BLaER1 treated with 17β-estradiol and CSF1 and Interleukin-3, amounts not matched to agents 10 nM and 100 nM (cell line): ENCODE results near the gene EIF4B.

Experiments
- H3K27ac ChIP-seq, 11 experiments: shearing (Covaris generic); formaldehyde crosslinking; 2 replicates each; pipeline ENCODE4 v1.8.1; 2022
- H3K27me3 ChIP-seq, 11 experiments: shearing (Covaris generic); formaldehyde crosslinking; 2 replicates each; pipeline ENCODE4 v1.8.1; 2022
- H3K36me3 ChIP-seq, 11 experiments: shearing (Covaris generic); formaldehyde crosslinking; 2 replicates each; pipeline ENCODE4 v1.8.1; 2022
- H3K4me1 ChIP-seq, 10 experiments: shearing (Covaris generic); formaldehyde crosslinking; 2 replicates each; pipeline ENCODE4 v1.8.1; 2022
- H3K4me2 ChIP-seq, 11 experiments: shearing (Covaris generic); formaldehyde crosslinking; 2 replicates each; pipeline ENCODE4 v1.8.1; 2022
- H3K4me3 ChIP-seq, 10 experiments: shearing (Covaris generic); formaldehyde crosslinking; 2 replicates each; pipeline ENCODE4 v1.8.1; 2022
- H3K9ac ChIP-seq, 11 experiments: shearing (Covaris generic); formaldehyde crosslinking; 2 replicates each; pipeline ENCODE4 v1.8.1; 2022
- H3K9me3 ChIP-seq, 11 experiments: shearing (Covaris generic); formaldehyde crosslinking; replicated peaks in 1 of 11; 2 replicates each; pipeline ENCODE4 v1.8.1; 2022
- H4K20me1 ChIP-seq, 11 experiments: shearing (Covaris generic); formaldehyde crosslinking; 2 replicates each; pipeline ENCODE4 v1.8.1; 2022
- Cebpa-rat ChIP-seq, 11 experiments: shearing (Covaris generic); IDR thresholded peaks; 2 replicates each; pipeline ENCODE4 v1.8.1; 2022

The EIF4B gene

GRCh38 chr12:53090105-53090504 is 83.8 kb downstream of the EIF4B start:
- H3K4me2 ChIP-seq = no peak overlapping the region
- no peak for TF ChIP-seq Cebpa-rat (IDR thresholded peaks at IDR 0.05)
- peaks cover 0 to 23% (median 6%) of the 10 kb centered on the region in 10 experiments; a peak in 10 of 20 replicates for H3K4me1 ChIP-seq
- no peaks in the 10 kb centered on the region for H3K27me3 ChIP-seq
- no peaks in the 10 kb centered on the region for H4K20me1 ChIP-seq
- no peak overlapping the region for H3K9ac ChIP-seq
- H3K9me3 ChIP-seq = no peaks in the 10 kb centered on the region
- no peak overlapping the region for H3K27ac ChIP-seq
- H3K36me3 ChIP-seq = no peaks in the 10 kb centered on the region
- H3K4me3 ChIP-seq = no peak overlapping the region

DNA sequence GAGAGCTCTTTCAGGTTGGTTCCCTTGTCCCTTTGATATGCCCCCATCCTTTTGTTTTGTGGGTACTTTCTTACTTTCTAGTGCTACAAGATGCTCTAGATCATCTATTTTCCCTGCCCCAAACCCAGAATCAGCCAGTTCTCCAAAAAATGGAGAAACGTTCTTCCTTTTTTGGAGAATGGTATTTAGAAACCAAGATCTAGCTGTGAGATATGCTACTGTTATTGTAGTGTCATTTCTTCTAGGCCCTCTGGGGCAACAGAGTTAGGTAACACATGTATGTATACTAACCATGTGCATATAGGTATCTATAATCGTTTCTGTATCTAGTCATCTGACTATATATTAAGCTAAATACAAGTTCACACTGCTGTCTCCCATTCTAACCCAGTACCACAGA is 84.3 kb downstream of the EIF4B start:
- Histone ChIP-seq H3K27ac (no peak overlapping the region), H4K20me1 (no peaks in the 10 kb centered on the region), H3K9ac (no peak overlapping the region), H3K27me3 (peaks cover 0 to under 1% (median 0%) of the 10 kb centered on the region in 11 experiments; a peak in 1 of 22 replicates), H3K4me3 (no peak overlapping the region), H3K4me1 (peaks cover 0 to 23% (median 6%) of the 10 kb centered on the region in 10 experiments; a peak in 10 of 20 replicates), H3K36me3 (no peaks in the 10 kb centered on the region), H3K4me2 (no peak overlapping the region), H3K9me3 (no peaks in the 10 kb centered on the region)
- TF ChIP-seq Cebpa-rat (IDR thresholded peaks at IDR 0.05) = no peak

GRCh38 chr12:53091756-53092155 is 85.5 kb downstream of the EIF4B start:
- H3K9me3 ChIP-seq = no peaks in the 10 kb centered on the region
- H4K20me1 ChIP-seq = no peaks in the 10 kb centered on the region
- no peak overlapping the region for H3K4me3 ChIP-seq
- H3K9ac ChIP-seq = no peak overlapping the region
- no peak for TF ChIP-seq Cebpa-rat (IDR thresholded peaks at IDR 0.05)
- no peaks in the 10 kb centered on the region for H3K36me3 ChIP-seq
- no peak overlapping the region for H3K4me2 ChIP-seq
- peaks cover 0 to 13% (median 10%) of the 10 kb centered on the region in 11 experiments; a peak in 17 of 22 replicates for H3K27me3 ChIP-seq
- H3K27ac ChIP-seq = no peak overlapping the region
- peaks cover under 1 to 33% (median 11%) of the 10 kb centered on the region in 10 experiments; a peak in 13 of 20 replicates for H3K4me1 ChIP-seq
